Measurements from ENCODE around the gene PYROXD2.

The PYROXD2 gene

DNA sequence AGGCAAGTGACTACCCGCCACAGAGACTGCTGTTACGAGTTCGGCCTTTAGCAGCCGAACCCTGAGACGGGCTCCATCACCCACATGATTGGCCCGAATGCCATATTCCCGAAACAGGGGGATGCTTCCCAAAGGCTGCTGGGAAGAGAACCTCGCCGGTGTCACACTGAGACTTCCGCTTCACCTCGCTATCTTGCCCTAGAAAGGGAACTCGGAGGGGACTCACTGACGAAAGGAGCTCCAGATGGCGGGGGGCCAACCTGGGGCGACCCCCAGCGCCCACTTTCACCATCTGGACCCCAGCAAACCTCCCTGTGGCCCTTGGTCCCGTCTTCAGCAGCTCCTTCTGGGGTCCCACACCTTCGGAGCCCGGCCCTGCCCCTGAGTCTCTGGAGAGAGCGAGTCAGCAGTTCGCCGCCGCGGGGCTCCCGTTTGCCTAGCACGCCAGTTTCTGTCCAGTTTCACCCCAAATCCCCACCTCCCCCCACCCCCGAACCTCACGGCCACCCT is 31.2 kb upstream of the PYROXD2 start:
- FAIRE-seq (no peak), DNase-seq (ENCODE audit: insufficient read length, low spot score) (no peak)
- TF ChIP-seq, protein P1, sequence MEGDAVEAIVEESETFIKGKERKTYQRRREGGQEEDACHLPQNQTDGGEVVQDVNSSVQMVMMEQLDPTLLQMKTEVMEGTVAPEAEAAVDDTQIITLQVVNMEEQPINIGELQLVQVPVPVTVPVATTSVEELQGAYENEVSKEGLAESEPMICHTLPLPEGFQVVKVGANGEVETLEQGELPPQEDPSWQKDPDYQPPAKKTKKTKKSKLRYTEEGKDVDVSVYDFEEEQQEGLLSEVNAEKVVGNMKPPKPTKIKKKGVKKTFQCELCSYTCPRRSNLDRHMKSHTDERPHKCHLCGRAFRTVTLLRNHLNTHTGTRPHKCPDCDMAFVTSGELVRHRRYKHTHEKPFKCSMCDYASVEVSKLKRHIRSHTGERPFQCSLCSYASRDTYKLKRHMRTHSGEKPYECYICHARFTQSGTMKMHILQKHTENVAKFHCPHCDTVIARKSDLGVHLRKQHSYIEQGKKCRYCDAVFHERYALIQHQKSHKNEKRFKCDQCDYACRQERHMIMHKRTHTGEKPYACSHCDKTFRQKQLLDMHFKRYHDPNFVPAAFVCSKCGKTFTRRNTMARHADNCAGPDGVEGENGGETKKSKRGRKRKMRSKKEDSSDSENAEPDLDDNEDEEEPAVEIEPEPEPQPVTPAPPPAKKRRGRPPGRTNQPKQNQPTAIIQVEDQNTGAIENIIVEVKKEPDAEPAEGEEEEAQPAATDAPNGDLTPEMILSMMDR (IDR thresholded peaks at IDR 0.05; ENCODE audit: insufficient read depth, missing control alignments): no peak

DNA sequence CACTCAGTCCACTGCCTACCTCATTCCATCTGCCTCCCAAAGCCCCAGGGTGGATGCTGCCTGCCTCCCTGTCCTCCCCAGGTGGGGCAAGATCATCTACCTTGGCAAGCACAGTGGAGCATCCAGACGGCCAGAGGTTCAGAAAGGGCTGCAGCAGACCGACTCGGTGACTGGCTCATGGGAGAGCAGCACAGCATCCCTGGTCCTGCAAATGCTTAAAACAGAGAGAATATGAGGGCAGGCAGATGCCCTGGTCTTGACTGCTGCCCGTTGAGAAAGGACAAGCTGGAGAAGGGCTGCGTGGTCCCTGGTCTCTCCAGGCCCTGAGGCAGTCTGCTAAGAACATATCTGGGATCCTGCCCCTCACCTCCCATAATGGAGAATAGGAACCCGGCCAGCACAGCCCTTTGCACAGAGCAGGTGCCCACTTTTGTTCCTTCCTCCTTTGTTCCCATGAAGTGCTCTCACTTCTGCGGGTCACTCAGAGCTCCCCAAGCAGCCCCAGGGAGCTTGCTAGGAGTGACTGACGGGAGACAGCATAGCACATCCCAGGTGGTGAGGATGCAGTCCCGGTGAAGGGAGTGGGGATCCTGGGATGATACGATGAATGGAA is 30.3 kb upstream of the PYROXD2 start:
- TF ChIP-seq, protein P1 (IDR thresholded peaks at IDR 0.05; ENCODE audit: insufficient read depth, missing control alignments): no peak
- FAIRE-seq: no peak
- DNase-seq (ENCODE audit: insufficient read length, low spot score): no peak

GRCh38 chr10:98444314-98445006 is 29.5 kb upstream of the PYROXD2 start:
- DNase-seq (ENCODE audit: insufficient read length, low spot score) (no peak), FAIRE-seq (no peak)
- TF ChIP-seq, protein P1 (IDR thresholded peaks at IDR 0.05; ENCODE audit: insufficient read depth, missing control alignments): no peak

DNA sequence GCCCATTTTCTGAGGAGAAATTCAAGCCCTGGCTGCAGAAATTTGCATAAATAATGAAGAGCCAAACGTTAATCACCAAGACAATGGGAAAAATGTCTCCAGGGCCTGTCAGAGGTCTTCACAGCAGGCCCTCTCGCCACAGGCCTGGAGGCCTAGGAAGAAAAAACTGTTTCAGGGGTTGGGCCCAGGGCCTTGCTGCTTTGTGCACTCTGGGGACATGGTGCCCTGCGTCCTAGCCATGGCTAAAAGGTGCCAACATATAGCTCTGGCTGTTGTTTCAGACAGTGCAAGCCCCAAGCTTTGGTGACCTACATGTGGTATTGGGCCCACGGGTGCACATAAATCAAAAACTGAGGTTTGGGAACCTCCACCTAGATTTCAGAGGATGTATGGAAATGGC is 23.7 kb upstream of the PYROXD2 start:
- no peak for DNase-seq (ENCODE audit: insufficient read length, low spot score)
- TF ChIP-seq, protein P1 (IDR thresholded peaks at IDR 0.05; ENCODE audit: insufficient read depth, missing control alignments): no peak
- no peak for FAIRE-seq

GRCh38 chr10:98436704-98437103 is 21.7 kb upstream of the PYROXD2 start:
- no peak for FAIRE-seq
- no peak for DNase-seq (ENCODE audit: insufficient read length, low spot score)
- TF ChIP-seq, protein P1 (IDR thresholded peaks at IDR 0.05; ENCODE audit: insufficient read depth, missing control alignments): no peak

GRCh38 chr10:98435178-98435577 is 20.2 kb upstream of the PYROXD2 start:
- FAIRE-seq (no peak), DNase-seq (ENCODE audit: insufficient read length, low spot score) (no peak)
- TF ChIP-seq, protein P1 (IDR thresholded peaks at IDR 0.05; ENCODE audit: insufficient read depth, missing control alignments): no peak
